OCI-LY1 (cell line): Measurements from ENCODE around the gene HPCAL1.

Experiments used
- EZH2 ChIP-seq: fragments of 200-600 bp; sonication (generic), shearing (Covaris generic); IDR thresholded peaks from 2 replicates; pipeline ENCODE4 v1.8.0; 2017; ENCODE audit warnings: borderline replicate concordance, mixed run types, mild to moderate bottlenecking, antibody characterized with exemption, low read length, moderate library complexity, mixed read lengths
- TF ChIP-seq, protein P1 (sequence below): fragments of 200-600 bp; sonication (generic), shearing (Covaris generic); IDR thresholded peaks from 2 replicates; pipeline ENCODE4 v1.5.1; 2017; ENCODE audit warnings: mild to moderate bottlenecking, antibody characterized with exemption, low read length, moderate library complexity, mixed read lengths

DNA sequence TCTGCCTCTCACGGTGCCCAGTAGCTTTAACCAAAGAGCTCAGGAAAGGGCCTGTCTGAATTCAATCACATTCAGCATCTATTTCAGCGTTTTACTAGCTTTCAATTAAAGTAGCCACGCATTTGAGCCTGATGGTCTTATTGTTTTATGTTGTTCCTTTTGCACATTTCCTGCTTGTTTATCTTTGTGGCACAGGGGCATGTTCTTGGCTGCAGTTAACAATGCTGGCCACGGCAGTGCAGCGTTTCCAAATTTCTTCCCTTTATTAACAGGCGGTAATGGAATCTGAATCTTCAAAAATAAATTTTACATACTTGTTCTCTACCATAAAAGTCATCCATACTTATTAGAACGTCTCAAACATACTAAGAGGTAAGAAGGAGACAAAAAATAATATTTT is 46.2 kb downstream of the HPCAL1 start:
- TF ChIP-seq, protein P1, sequence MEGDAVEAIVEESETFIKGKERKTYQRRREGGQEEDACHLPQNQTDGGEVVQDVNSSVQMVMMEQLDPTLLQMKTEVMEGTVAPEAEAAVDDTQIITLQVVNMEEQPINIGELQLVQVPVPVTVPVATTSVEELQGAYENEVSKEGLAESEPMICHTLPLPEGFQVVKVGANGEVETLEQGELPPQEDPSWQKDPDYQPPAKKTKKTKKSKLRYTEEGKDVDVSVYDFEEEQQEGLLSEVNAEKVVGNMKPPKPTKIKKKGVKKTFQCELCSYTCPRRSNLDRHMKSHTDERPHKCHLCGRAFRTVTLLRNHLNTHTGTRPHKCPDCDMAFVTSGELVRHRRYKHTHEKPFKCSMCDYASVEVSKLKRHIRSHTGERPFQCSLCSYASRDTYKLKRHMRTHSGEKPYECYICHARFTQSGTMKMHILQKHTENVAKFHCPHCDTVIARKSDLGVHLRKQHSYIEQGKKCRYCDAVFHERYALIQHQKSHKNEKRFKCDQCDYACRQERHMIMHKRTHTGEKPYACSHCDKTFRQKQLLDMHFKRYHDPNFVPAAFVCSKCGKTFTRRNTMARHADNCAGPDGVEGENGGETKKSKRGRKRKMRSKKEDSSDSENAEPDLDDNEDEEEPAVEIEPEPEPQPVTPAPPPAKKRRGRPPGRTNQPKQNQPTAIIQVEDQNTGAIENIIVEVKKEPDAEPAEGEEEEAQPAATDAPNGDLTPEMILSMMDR, result no peak
- no peak for TF ChIP-seq EZH2
